NCI-H1930 (cell line): ENCODE results near the gene WASF2.
"Not testable (repeated sequence)": the region's sequence is repeated elsewhere in the genome, so short reads cannot be mapped to it uniquely, and the experiment has no call there.

Source experiments
- DNase-seq, 2 experiments: peaks; one replicate each; lab custom pipeline; 2025; lab: John Stamatoyannopoulos, UW

Gene WASF2

GRCh38 chr1:27451343-27451742 lies 38.6 kb downstream of the WASF2 start:
- DNase-seq, result no peak

- no peak for DNase-seq
These were observed 41.0 kb downstream of the WASF2 start for GRCh38 chr1:27448982-27449381.

GRCh38 chr1:27447883-27448282 lies 42.1 kb downstream of the WASF2 start:
- DNase-seq, result no peak

- DNase-seq, result no peak
These were observed 42.6 kb downstream of the WASF2 start for GRCh38 chr1:27447399-27447798.

- no peak for DNase-seq
These were observed 43.4 kb downstream of the WASF2 start for GRCh38 chr1:27446496-27447020.

GRCh38 chr1:27445177-27445936 lies 44.6 kb downstream of the WASF2 start:
- DNase-seq, result no peak

- DNase-seq, result no peak
These were observed 45.3 kb downstream of the WASF2 start for GRCh38 chr1:27444632-27445031.

- no peak for DNase-seq
These were observed 50.8 kb downstream of the WASF2 start for GRCh38 chr1:27439150-27439549.

GRCh38 chr1:27438621-27439061 lies 51.3 kb downstream of the WASF2 start:
- DNase-seq, result no peak

GRCh38 chr1:27436204-27437159 lies 53.5 kb downstream of the WASF2 start:
- no peak for DNase-seq

GRCh38 chr1:27435566-27436203 lies 54.3 kb downstream of the WASF2 start:
- DNase-seq, result no peak

- DNase-seq, result no peak
These were observed 56.3 kb downstream of the WASF2 start for GRCh38 chr1:27433706-27434105.

GRCh38 chr1:27432725-27433124 lies 57.2 kb downstream of the WASF2 start:
- DNase-seq, result not testable (repeated sequence)

- DNase-seq, result no peak
These were observed 58.4 kb downstream of the WASF2 start for GRCh38 chr1:27431601-27431940.

- DNase-seq, result no peak
These were observed 58.9 kb downstream of the WASF2 start for GRCh38 chr1:27430903-27431600.

- no peak for DNase-seq
These were observed 60.9 kb downstream of the WASF2 start for GRCh38 chr1:27429029-27429425.

GRCh38 chr1:27428316-27429028 lies 61.5 kb downstream of the WASF2 start:
- DNase-seq, result no peak

GRCh38 chr1:27427816-27428315 lies 62.1 kb downstream of the WASF2 start:
- no peak for DNase-seq

- DNase-seq, result no peak
These were observed 62.6 kb downstream of the WASF2 start for GRCh38 chr1:27427329-27427728.

- no peak for DNase-seq
These were observed 66.3 kb downstream of the WASF2 start for GRCh38 chr1:27423709-27424108.
